ENCODE results near the gene GLTP. TPM values are rescaled to one million over a fixed set of nuclear protein-coding genes. Genes with fewer than 3 reads are reported as not detected.

Gene GLTP
- total RNA-seq, 1 experiment from 2014 or later = 15.5 TPM

- peaks cover 12 to 17% of the 10 kb centered on the region in 2 experiments for H3K4me1 Mint-ChIP-seq
- no peak for DNase-seq
- H3T11ph ChIP-seq (ENCODE audit: low read length) = no peak overlapping the region
- no peak overlapping the region for H3K9ac ChIP-seq (ENCODE audit: extremely low read depth, insufficient read length, low read length)
- no peak overlapping the region for H3K18ac ChIP-seq (ENCODE audit: insufficient read length, low read depth, low read length)
- no peaks in the 10 kb centered on the region for H3K23me2 ChIP-seq (ENCODE audit: insufficient read length, low read depth, low read length, poor library complexity, severe bottlenecking)
- H2AFZ ChIP-seq (ENCODE audit: low read length) = no peak overlapping the region
- H2BK12ac ChIP-seq (ENCODE audit: insufficient read length, low read depth, low read length) = no peak overlapping the region
- WGBS (ENCODE audit: extremely low coverage, insufficient read length, low lambda C conversion rate) = no CpG with 5 or more reads among the region's 9 CpGs
- H3K9me3 ChIP-seq (ENCODE audit: control insufficient read depth, low read depth, low read length) = no peaks in the 10 kb centered on the region
- no peak overlapping the region for H3K4me2 ChIP-seq (ENCODE audit: insufficient read depth, insufficient read length, low read length)
- H3K56ac ChIP-seq (ENCODE audit: insufficient read length, low read depth, low read length) = no peak overlapping the region
- H4K91ac ChIP-seq (ENCODE audit: insufficient read length, low read depth, low read length) = no peak overlapping the region
- no peak overlapping the region for H3K27ac ChIP-seq (ENCODE audit: insufficient read length, low read depth, low read length)
- no peak overlapping the region for H2BK20ac ChIP-seq (ENCODE audit: low read depth, low read length, poor library complexity, severe bottlenecking)
- H3K9me3 Mint-ChIP-seq = no peaks in the 10 kb centered on the region
- H3K27me3 ChIP-seq (ENCODE audit: insufficient read depth, low read length) = no peaks in the 10 kb centered on the region
- H4K20me1 ChIP-seq (ENCODE audit: control insufficient read depth, insufficient read depth, insufficient read length) = no peaks in the 10 kb centered on the region
- H3K14ac ChIP-seq (ENCODE audit: insufficient read depth, low read length) = no peak overlapping the region
- no peak overlapping the region; a peak in 1 of 7 replicates for H3K27ac Mint-ChIP-seq
- H2BK15ac ChIP-seq (ENCODE audit: low read depth, low read length) = no peak overlapping the region
- H3K36me3 Mint-ChIP-seq (ENCODE audit: insufficient read depth in 1 of 3, low read depth in 3 of 3) = peaks cover 0 to 1% (median 0%) of the 10 kb centered on the region in 3 experiments; a peak in 2 of 7 replicates
- H3K4me3 Mint-ChIP-seq = no peak overlapping the region
- no peak overlapping the region for H3K4ac ChIP-seq (ENCODE audit: low read depth, low read length)
- H4K8ac ChIP-seq (replicated peaks; ENCODE audit: insufficient read length, low read depth, low read length) = no peak overlapping the region
- H3K4me1 ChIP-seq (ENCODE audit: insufficient read depth, low read length) = peaks cover 4% of the 10 kb centered on the region
- H3K23ac ChIP-seq (ENCODE audit: insufficient read length, low read depth, low read length) = no peak overlapping the region
- H2AK5ac ChIP-seq (ENCODE audit: insufficient read length, low read length) = no peak overlapping the region
- H2BK5ac ChIP-seq (ENCODE audit: insufficient read length, low read length) = no peak overlapping the region
- no peak for TF ChIP-seq CTCF (conservative IDR thresholded peaks at IDR 0.05)
- H4K5ac ChIP-seq (ENCODE audit: insufficient read length, low read depth, low read length) = no peak overlapping the region
- no peaks in the 10 kb centered on the region; the same call in 1 of the 2 replicates for H3K79me2 ChIP-seq (ENCODE audit: insufficient read depth, low read length)
- H3K79me1 ChIP-seq (ENCODE audit: insufficient read depth, low read depth, low read length, poor library complexity, severe bottlenecking) = peaks cover 2% of the 10 kb centered on the region
- no peak overlapping the region for H2BK120ac ChIP-seq (ENCODE audit: low read depth, low read length, poor library complexity, severe bottlenecking)
- no peaks in the 10 kb centered on the region for H3K27me3 Mint-ChIP-seq (ENCODE audit: low read depth)
These were observed 11.9 kb downstream of the GLTP start for GRCh38 chr12:109868182-109869051.

Measured in H9 (cell line).